Aorta (tissue), 5 donors: Measurements from ENCODE around the gene LGR5. TPM values are rescaled to one million over a fixed set of nuclear protein-coding genes. Genes with fewer than 3 reads are reported as not detected.

Source experiments
- ATAC-seq: fragments of 200-7000 bp; cut with Tn5 transposase; one replicate; pipeline ENCODE4 v1.9.1; 2022; ENCODE audit warnings: moderate library complexity; ENCODE audit not compliant: low FRiP score
- DNase-seq, 2 donors: peaks; one replicate each; pipeline ENCODE4 v3.0.0-alpha.2; 2020
- H3K27ac ChIP-seq, 2 donors: one replicate each; pipeline ENCODE4 v1.5.1; 2013; ENCODE audit warnings: low read length in 2 of 2, mild to moderate bottlenecking in 2 of 2, moderate library complexity in 2 of 2, control low read depth in 1 of 2, inconsistent platforms in 1 of 2, low read depth in 1 of 2
- H3K27me3 ChIP-seq, 2 donors: one replicate each; pipeline ENCODE4 v1.6.1; 2013; ENCODE audit warnings: control low read depth in 1 of 2, low read length in 1 of 2, mild to moderate bottlenecking in 1 of 2, moderate library complexity in 1 of 2; ENCODE audit not compliant: insufficient read depth in 2 of 2, control insufficient read depth in 1 of 2
- H3K36me3 ChIP-seq, 2 donors: one replicate each; pipeline ENCODE4 v1.6.1; 2013; ENCODE audit warnings: control low read depth in 1 of 2, low read length in 1 of 2, mild to moderate bottlenecking in 1 of 2; ENCODE audit not compliant: insufficient read depth in 2 of 2, control insufficient read depth in 1 of 2
- H3K4me1 ChIP-seq, 2 donors: one replicate each; pipeline ENCODE4 v1.6.1; 2013; ENCODE audit warnings: low read length in 2 of 2, control low read depth in 1 of 2, mild to moderate bottlenecking in 1 of 2, moderate library complexity in 1 of 2; ENCODE audit not compliant: insufficient read depth in 2 of 2, control insufficient read depth in 1 of 2
- H3K4me3 ChIP-seq, 2 donors: one replicate each; pipeline ENCODE4 v1.5.1; 2013; ENCODE audit warnings: low read length in 2 of 2, control low read depth in 1 of 2, mild to moderate bottlenecking in 1 of 2
- H3K9me3 ChIP-seq: one replicate; pipeline ENCODE4 v1.6.1; 2013; ENCODE audit warnings: mild to moderate bottlenecking, low read length; ENCODE audit not compliant: control insufficient read depth
- WGBS, 2 donors: extraction: QIAGEN DNeasy Blood & Tissue Kit; methylation state at CpG; one replicate each; pipeline ENCODE4 v1.1.7; 2013; 5-methylcytosine and 5-hydroxymethylcytosine counted together
- intact Hi-C, 2 donors: fragments of 100-400 bp; cut with DNase I; formaldehyde crosslinking; loops; one replicate each; pipeline versions ENCODE4 v1.14.2 to v1.15.0; 2022
- polyA plus RNA-seq, 2 donors: library from polyadenylated mRNA; stranded (reverse); fragments of 200-250 nt; gene quantifications; one replicate each; pipeline ENCODE4 v1.2.3, GENCODE V29; 2013
- total RNA-seq, 2 donors: library from RNA; stranded (reverse); fragmentation: NEBNext Ultra II Directional; extraction: Animal tissue kit (Norgen Biotek cat#: 25700); gene quantifications; one replicate each; pipeline ENCODE4 v1.2.1, GENCODE V29; 2021
- donor health status: healthy with polysubstance abuse.
- donor health status: Bipolar disorder and iron deficiency.
- donor health status: DM: no; HTN: no; CAD: no.
- donor health status: DM: no; HTN: no; CAD: no.
- donor health status: DM: yes; HTN: yes; CAD: no.

Gene LGR5
- total and polyA plus RNA-seq, 4 donors: 0.10 to 1.6 (median 0.57) TPM

- intact Hi-C loops: no loop called here
- no peaks in the 10 kb centered on the region for H3K36me3 ChIP-seq
- H3K9me3 ChIP-seq: no peaks in the 10 kb centered on the region
- WGBS, 2 donors: 75 to 86% methylated on average over 3 of the region's 3 CpGs
- no peak for ATAC-seq
- DNase-seq: no peak
- H3K27me3 ChIP-seq: no peaks in the 10 kb centered on the region
- H3K4me3 ChIP-seq: no peak overlapping the region
- H3K4me1 ChIP-seq: no peaks in the 10 kb centered on the region
- H3K27ac ChIP-seq: no peak overlapping the region
These were observed 64.2 kb downstream of the LGR5 start for GRCh38 chr12:71503579-71504391.

DNA sequence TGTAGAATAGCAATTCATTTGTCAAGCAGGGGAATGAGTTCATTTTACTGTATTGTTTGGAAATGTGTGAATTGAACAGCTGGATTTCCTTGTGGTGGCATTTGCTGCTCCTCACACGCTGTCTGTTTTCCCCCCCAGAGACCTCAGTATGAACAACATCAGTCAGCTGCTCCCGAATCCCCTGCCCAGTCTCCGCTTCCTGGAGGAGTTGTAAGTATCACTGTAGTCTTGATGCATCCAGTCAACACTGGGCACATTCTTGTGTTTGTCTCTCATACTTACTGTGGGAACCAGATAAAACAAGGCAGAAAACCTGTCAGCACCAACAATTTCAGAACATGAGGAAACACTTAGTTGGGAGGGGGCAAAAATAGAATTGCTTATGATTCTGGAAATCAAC is 64.9 kb downstream of the LGR5 start:
- DNase-seq (no peak), ATAC-seq (no peak)
- 64 to 68% methylated on average over 3 of the region's 3 CpGs for WGBS, 2 donors
- Histone ChIP-seq H3K4me1 (no peaks in the 10 kb centered on the region), H3K27ac (no peak overlapping the region), H3K9me3 (no peaks in the 10 kb centered on the region), H3K4me3 (no peak overlapping the region), H3K36me3 (no peaks in the 10 kb centered on the region), H3K27me3 (no peaks in the 10 kb centered on the region)
- intact Hi-C loops: no loop called here

GRCh38 chr12:71509705-71510104 is 70.1 kb downstream of the LGR5 start:
- Histone ChIP-seq H3K9me3 (no peaks in the 10 kb centered on the region), H3K4me1 (no peaks in the 10 kb centered on the region), H3K27ac (no peak overlapping the region), H3K27me3 (no peaks in the 10 kb centered on the region), H3K36me3 (no peaks in the 10 kb centered on the region), H3K4me3 (no peak overlapping the region)
- ATAC-seq: no peak
- 56 to 57% methylated on average over 3 of the region's 3 CpGs for WGBS, 2 donors
- intact Hi-C loops: no loop called here
- no peak for DNase-seq

DNA sequence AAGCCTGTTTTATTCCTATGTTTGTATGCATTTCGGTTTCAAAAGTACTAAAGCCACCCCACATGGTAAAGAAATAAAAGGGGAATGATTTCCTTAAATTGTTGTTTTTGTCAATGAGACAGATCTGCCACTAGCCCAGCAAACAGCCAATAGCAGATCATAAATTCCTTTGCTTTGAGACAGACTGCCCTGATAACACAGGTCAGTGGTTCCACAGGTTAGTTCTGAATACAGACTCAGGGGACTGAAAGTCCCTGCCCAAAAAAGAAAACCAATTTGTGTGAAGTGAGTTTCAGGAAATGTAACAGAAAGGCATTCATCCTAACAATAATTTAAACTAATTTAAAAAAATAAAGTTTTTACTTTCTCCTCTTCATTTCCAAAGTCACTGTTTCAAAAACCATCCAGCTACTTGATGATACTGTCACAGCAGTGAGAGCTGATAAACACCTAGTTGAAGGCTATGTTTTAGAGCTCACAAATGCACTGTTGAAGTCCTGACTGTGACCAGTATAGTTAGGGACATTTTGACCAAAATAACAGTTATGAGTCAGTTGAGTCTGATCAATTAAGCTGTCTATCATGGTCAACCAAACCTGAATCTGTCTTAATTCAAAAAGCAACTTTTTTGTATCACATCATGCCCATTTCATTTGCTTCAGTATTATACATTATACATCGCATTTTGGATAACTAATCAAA is 77.7 kb downstream of the LGR5 start:
- WGBS, 2 donors: 79 to 82% methylated on average over 2 of the region's 2 CpGs
- no peak for ATAC-seq
- no peaks in the 10 kb centered on the region for H3K9me3 ChIP-seq

GRCh38 chr12:71521125-71521524 is 81.5 kb downstream of the LGR5 start:
- ATAC-seq (no peak), DNase-seq (no peak)
- Histone ChIP-seq H3K27me3 (no peaks in the 10 kb centered on the region), H3K4me3 (no peak overlapping the region), H3K9me3 (no peaks in the 10 kb centered on the region), H3K27ac (no peak overlapping the region), H3K36me3 (no peaks in the 10 kb centered on the region), H3K4me1 (no peaks in the 10 kb centered on the region)
- intact Hi-C loops: no loop called here
- WGBS, 2 donors: 69 to 77% methylated on average over 4 of the region's 4 CpGs

More for the DNA sequence above, 77.7 kb downstream of the LGR5 start:
- Histone ChIP-seq H3K27ac (no peak overlapping the region), H3K4me1 (no peaks in the 10 kb centered on the region), H3K36me3 (no peaks in the 10 kb centered on the region), H3K27me3 (no peaks in the 10 kb centered on the region), H3K4me3 (no peak overlapping the region)
- intact Hi-C loops: no loop called here
- DNase-seq: no peak

GRCh38 chr12:71524626-71525025 is 85.0 kb downstream of the LGR5 start:
- no peak overlapping the region for H3K27ac ChIP-seq
- ATAC-seq: no peak
- intact Hi-C loops: no loop called here
- 41 to 45% methylated on average over 2 of the region's 2 CpGs for WGBS, 2 donors
- H3K4me3 ChIP-seq: no peak overlapping the region
- peaks cover 0 to 1% of the 10 kb centered on the region in 2 donors for H3K27me3 ChIP-seq
- no peak for DNase-seq
- H3K4me1 ChIP-seq: no peaks in the 10 kb centered on the region
- no peaks in the 10 kb centered on the region for H3K36me3 ChIP-seq
- no peaks in the 10 kb centered on the region for H3K9me3 ChIP-seq

DNA sequence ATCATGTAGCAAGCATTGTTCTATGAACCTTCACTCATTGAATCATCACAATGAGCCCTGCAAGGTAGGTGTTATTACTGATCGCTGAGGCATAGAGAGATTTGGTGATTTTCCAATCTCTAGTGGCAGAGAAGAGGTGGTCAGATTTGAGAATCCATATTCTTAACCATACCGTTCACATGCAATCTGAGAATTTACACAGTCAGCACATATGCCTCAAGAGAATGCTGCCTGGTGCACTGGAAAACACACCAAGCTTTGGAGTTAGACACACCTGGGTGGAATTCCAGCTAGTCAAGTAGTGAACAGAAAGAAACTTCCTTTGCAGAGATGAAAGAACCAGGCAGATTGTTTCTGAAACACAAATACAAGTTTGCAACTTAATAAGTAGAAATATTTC is 94.1 kb downstream of the LGR5 start:
- H3K4me3 ChIP-seq: no peak overlapping the region
- WGBS, 2 donors: 55 to 56% methylated on average over 2 of the region's 2 CpGs
- H3K27me3 ChIP-seq: no peaks in the 10 kb centered on the region
- no peak for ATAC-seq
- no peaks in the 10 kb centered on the region for H3K9me3 ChIP-seq
- intact Hi-C loops: no loop called here
- DNase-seq: no peak
- no peaks in the 10 kb centered on the region for H3K36me3 ChIP-seq
- H3K4me1 ChIP-seq: no peaks in the 10 kb centered on the region
- no peak overlapping the region for H3K27ac ChIP-seq

DNA sequence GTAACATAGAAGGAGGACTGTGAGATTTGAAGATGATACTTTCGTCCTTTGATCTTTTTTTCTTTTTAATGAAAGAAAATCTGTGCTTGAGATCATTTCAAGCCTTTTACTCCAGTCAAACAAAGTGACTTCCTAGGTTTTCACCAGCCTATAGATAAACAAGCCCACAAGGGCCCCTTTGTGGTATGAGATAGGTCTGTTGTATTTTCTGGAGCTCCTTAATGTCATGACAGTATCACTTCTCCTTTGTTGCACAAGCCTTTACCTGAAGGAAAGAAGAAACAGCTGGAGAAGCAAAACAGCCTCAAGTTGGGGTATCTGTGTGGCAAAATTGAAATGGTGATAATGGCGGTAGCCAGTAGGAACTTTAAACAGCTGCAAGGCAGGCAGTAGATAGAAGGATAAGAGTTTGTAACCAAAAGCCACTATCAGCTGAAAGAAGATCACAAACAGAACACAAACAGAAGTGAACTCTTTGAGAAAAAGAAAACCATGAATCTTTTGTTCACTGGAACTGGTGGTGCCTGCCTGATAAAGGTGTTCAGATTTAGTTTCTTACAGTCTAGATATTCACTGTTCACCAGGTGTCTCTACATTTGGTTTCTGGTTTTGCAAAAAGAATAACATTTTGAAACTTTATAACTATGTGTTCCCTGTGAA is 96.8 kb downstream of the LGR5 start:
- H3K9me3 ChIP-seq: no peaks in the 10 kb centered on the region
- intact Hi-C loops: no loop called here
- H3K4me3 ChIP-seq: no peak overlapping the region
- no peaks in the 10 kb centered on the region for H3K36me3 ChIP-seq
- H3K27me3 ChIP-seq: no peaks in the 10 kb centered on the region
- no peak overlapping the region for H3K27ac ChIP-seq
- ATAC-seq: no peak
- WGBS, 2 donors: 92 to 98% methylated on average over 2 of the region's 2 CpGs
- no peaks in the 10 kb centered on the region for H3K4me1 ChIP-seq
- no peak for DNase-seq
